ENCODE results near the gene DPEP2NB.

The DPEP2NB gene

GRCh38 chr16:68047987-68048386 lies 32.3 kb upstream of the DPEP2NB start:
- DNase-seq (ENCODE audit: insufficient read length, low spot score) (no peak), FAIRE-seq (no peak)
- no peak for TF ChIP-seq CTCF (IDR thresholded peaks at IDR 0.05; ENCODE audit: insufficient read depth, missing control alignments)

GRCh38 chr16:68046106-68046505 lies 30.4 kb upstream of the DPEP2NB start:
- no peak for TF ChIP-seq CTCF (IDR thresholded peaks at IDR 0.05; ENCODE audit: insufficient read depth, missing control alignments)
- DNase-seq (ENCODE audit: insufficient read length, low spot score) (no peak), FAIRE-seq (no peak)

- no peak for DNase-seq (ENCODE audit: insufficient read length, low spot score)
- FAIRE-seq, result no peak
- TF ChIP-seq CTCF (IDR thresholded peaks at IDR 0.05; ENCODE audit: insufficient read depth, missing control alignments), result no peak
Measured at GRCh38 chr16:68041783-68042182, 26.1 kb upstream of the DPEP2NB start.

GRCh38 chr16:68040506-68041288 lies 25.0 kb upstream of the DPEP2NB start:
- FAIRE-seq (no peak), DNase-seq (ENCODE audit: insufficient read length, low spot score) (peak; percentile 38)
- TF ChIP-seq CTCF (IDR thresholded peaks at IDR 0.05; ENCODE audit: insufficient read depth, missing control alignments), result peak; percentile 71

- DNase-seq (ENCODE audit: insufficient read length, low spot score), result no peak
- TF ChIP-seq CTCF (IDR thresholded peaks at IDR 0.05; ENCODE audit: insufficient read depth, missing control alignments), result no peak
- FAIRE-seq, result no peak
Measured at GRCh38 chr16:68037841-68038597, 22.3 kb upstream of the DPEP2NB start.

- FAIRE-seq, result no peak
- DNase-seq (ENCODE audit: insufficient read length, low spot score), result no peak
- no peak for TF ChIP-seq CTCF (IDR thresholded peaks at IDR 0.05; ENCODE audit: insufficient read depth, missing control alignments)
Measured at GRCh38 chr16:68035227-68035626, 19.5 kb upstream of the DPEP2NB start.

- no peak for DNase-seq (ENCODE audit: insufficient read length, low spot score)
- no peak for FAIRE-seq
- no peak for TF ChIP-seq CTCF (IDR thresholded peaks at IDR 0.05; ENCODE audit: insufficient read depth, missing control alignments)
Measured at GRCh38 chr16:68033101-68033500, 17.4 kb upstream of the DPEP2NB start.
